Endothelial cell of umbilical vein (primary cell): ENCODE data around the gene EHBP1L1. TPM values are rescaled to one million over a fixed set of nuclear protein-coding genes. Genes with fewer than 3 reads are reported as not detected.

Experiments
- BruUV-seq: library from RNA; stranded (reverse); fragments of 400-500 nt; replicated peaks from 2 replicates; lab custom pipeline; 2021; lab: Mats Ljungman, UMichigan
- CTCF ChIA-PET: fragments of 300-600, 350-600 bp; sonication (Branson Sonifier 250); formaldehyde crosslinking; loops from one replicate; lab custom pipeline; 2021; ENCODE audit warnings: antibody characterized with exemption, inconsistent platforms; lab: Charles Lee
- POLR2A ChIA-PET: fragments of 300-600, 350-600 bp; sonication (Branson Sonifier 250); formaldehyde crosslinking; loops from one replicate; lab custom pipeline; 2021; ENCODE audit warnings: antibody characterized with exemption, inconsistent platforms; lab: Charles Lee
- DNase-seq: peaks from one replicate; pipeline ENCODE4 v3.0.0-alpha.2; 2011; ENCODE audit warnings: low read depth, low spot score
- FAIRE-seq: peaks from 2 replicates; lab custom pipeline; 2011; peaks lifted over from hg19 to GRCh38; lab: Jason Lieb, UNC
- H2AFZ ChIP-seq: 2 replicates; pipeline ENCODE4 v1.6.0; 2012; ENCODE audit warnings: low read depth, low read length, control low read depth, inconsistent platforms
- H3K27ac ChIP-seq: 2 replicates; pipeline ENCODE4 v1.5.1; 2011; ENCODE audit warnings: low read depth, mild to moderate bottlenecking, control low read depth, low read length, moderate library complexity; ENCODE audit not compliant: insufficient read depth
- H3K27me3 ChIP-seq, 2 experiments: 2 replicates each; pipeline versions ENCODE4 v1.6.0 to v1.6.1; 2011; ENCODE audit warnings: low read length in 2 of 2, mixed read lengths in 1 of 2; ENCODE audit not compliant: control insufficient read depth in 2 of 2, insufficient read depth in 2 of 2
- H3K36me3 ChIP-seq, 2 experiments: 2 replicates in 1 of 2; 3 replicates in 1 of 2; pipeline ENCODE4 v1.5.1; 2011; ENCODE audit warnings: low read length in 2 of 2, mild to moderate bottlenecking in 1 of 2, moderate library complexity in 1 of 2; ENCODE audit not compliant: control insufficient read depth in 2 of 2, insufficient read depth in 2 of 2; ENCODE audit errors: extremely low read depth in 1 of 2
- H3K4me1 ChIP-seq: 3 replicates; pipeline ENCODE4 v1.5.1; 2011; ENCODE audit warnings: mild to moderate bottlenecking, low read length; ENCODE audit not compliant: control insufficient read depth, insufficient read depth; ENCODE audit errors: extremely low read depth
- H3K4me2 ChIP-seq: 2 replicates; pipeline ENCODE4 v1.6.1; 2011; ENCODE audit warnings: low read length, control low read depth, mixed read lengths; ENCODE audit not compliant: insufficient read depth
- H3K4me3 ChIP-seq, 3 experiments: fragments of 200-600 bp in 1 of 3; sonication (generic), shearing (Covaris generic) in 1 of 3; replicated peaks in 1 of 3; 2 replicates each; pipeline ENCODE4 v1.5.1; 2011 to 2016; ENCODE audit warnings: control low read depth in 3 of 3, low read length in 3 of 3, mild to moderate bottlenecking in 2 of 3, inconsistent platforms in 1 of 3, low read depth in 1 of 3, moderate library complexity in 1 of 3; ENCODE audit not compliant: insufficient read depth in 1 of 3
- H3K79me2 ChIP-seq: 2 replicates; pipeline ENCODE4 v1.6.0; 2012; ENCODE audit warnings: low read length, inconsistent platforms; ENCODE audit not compliant: control insufficient read depth, insufficient read depth
- H3K9ac ChIP-seq: replicated peaks from 2 replicates; pipeline ENCODE3; 2011; ENCODE audit warnings: low read length, control low read depth; ENCODE audit not compliant: insufficient read depth; ENCODE audit errors: extremely low read depth
- H3K9me1 ChIP-seq: replicated peaks from 3 replicates; pipeline ENCODE4 v1.6.0; 2011; ENCODE audit warnings: mild to moderate bottlenecking, low read length; ENCODE audit not compliant: control insufficient read depth, insufficient read depth; ENCODE audit errors: extremely low read depth
- H3K9me3 ChIP-seq: replicated peaks from 2 replicates; pipeline ENCODE4 v1.5.1; 2012; ENCODE audit warnings: low read length, inconsistent platforms; ENCODE audit not compliant: control insufficient read depth, insufficient read depth
- H4K20me1 ChIP-seq: replicated peaks from 2 replicates; pipeline ENCODE3; 2011; ENCODE audit warnings: mild to moderate bottlenecking, low read length; ENCODE audit not compliant: control insufficient read depth, insufficient read depth; ENCODE audit errors: extremely low read depth
- CTCF ChIP-seq, 2 donors: IDR thresholded peaks; 1 replicate in 1 of 2; 2 replicates in 1 of 2; pipeline ENCODE4 v1.5.1; 2011; ENCODE audit warnings: low read length in 2 of 2, mild to moderate bottlenecking in 2 of 2, moderate library complexity in 2 of 2, control low read depth in 1 of 2, inconsistent platforms in 1 of 2, low read depth in 1 of 2; ENCODE audit not compliant: insufficient read depth in 1 of 2; ENCODE audit errors: extremely low read depth in 1 of 2
- EZH2 ChIP-seq: IDR thresholded peaks from 2 replicates; pipeline ENCODE4 v1.6.1; 2012; ENCODE audit warnings: borderline replicate concordance, low read depth, mild to moderate bottlenecking, moderate library complexity, low read length, inconsistent platforms; ENCODE audit not compliant: severe bottlenecking
- FOS ChIP-seq: IDR thresholded peaks from 2 replicates; pipeline ENCODE4 v1.6.1; 2011; ENCODE audit warnings: mild to moderate bottlenecking, low read length, moderate library complexity, borderline replicate concordance; ENCODE audit not compliant: insufficient read depth
- GATA2 ChIP-seq: IDR thresholded peaks from 2 replicates; pipeline ENCODE4 v1.7.0; 2011; ENCODE audit warnings: low read depth, mild to moderate bottlenecking, moderate library complexity, mixed read lengths, low read length; ENCODE audit not compliant: insufficient read length, insufficient read depth
- JUN ChIP-seq: IDR thresholded peaks from 2 replicates; pipeline ENCODE4 v1.6.1; 2011; ENCODE audit warnings: borderline replicate concordance, low read depth; ENCODE audit not compliant: insufficient read length, insufficient read depth
- MAX ChIP-seq: IDR thresholded peaks from 2 replicates; pipeline ENCODE4 v1.6.1; 2011; ENCODE audit not compliant: insufficient read depth, insufficient read length
- MYC ChIP-seq: IDR thresholded peaks from one replicate; pipeline ENCODE4 v1.6.1; 2011; ENCODE audit warnings: mild to moderate bottlenecking, low read depth, low read length
- POLR2A ChIP-seq: IDR thresholded peaks from 2 replicates; pipeline ENCODE4 v1.6.1; 2012; ENCODE audit warnings: low read depth, mild to moderate bottlenecking, control low read depth, low read length
- POLR2AphosphoS5 ChIP-seq: IDR thresholded peaks from 2 replicates; pipeline ENCODE4 v1.6.1; 2012; ENCODE audit warnings: low read depth, mild to moderate bottlenecking, control low read depth, low read length, moderate library complexity; ENCODE audit not compliant: insufficient read depth
- dilution Hi-C: fragments of 300-500 bp; cut with MboI; formaldehyde crosslinking; loops from one replicate; pipeline ENCODE4 v1.15.0; 2019; ENCODE audit warnings: low sequenced_read_pairs; ENCODE audit not compliant: extremely low pct_ligation_motif_present
- intact Hi-C: fragments of 100-400 bp; cut with micrococcal nuclease; formaldehyde crosslinking; loops from one replicate; pipeline ENCODE4 v1.10.0; 2022
- polyA plus RNA-seq, 4 experiments: library from polyadenylated mRNA; depleted of rRNA in 3 of 4; stranded (reverse) in 3 of 4; unstranded in 1 of 4; fragments of >200 nt; gene quantifications; 2 replicates each; pipeline versions ENCODE4 v1.2.1 to v1.2.3, GENCODE V29; 2011 to 2012; ENCODE audit warnings: missing spikeins in 1 of 4
- total RNA-seq: library from RNA; stranded (reverse); gene quantifications from 2 replicates; pipeline ENCODE4 v1.2.3, GENCODE V29; 2021

The EHBP1L1 gene
- total and polyA plus RNA-seq, 2 donors (not counting 3 experiments of a cell fraction or from before 2014, with no cell fraction given) = 12.7 to 19.7 TPM

- TSS peak; percentile 7 for BruUV-seq
Observed at GRCh38 chr11:65629579-65629978, 53.7 kb downstream of the EHBP1L1 start.

More at GRCh38 chr11:65629579-65629978, 53.7 kb downstream of the EHBP1L1 start:
- intact Hi-C loops = no loop called here
- Histone ChIP-seq H3K4me2 (no peak overlapping the region), H3K36me3 (peaks cover 19 to 61% of the 10 kb centered on the region in 2 experiments), H4K20me1 (no peaks in the 10 kb centered on the region), H3K9me1 (no peaks in the 10 kb centered on the region), H3K27ac (no peak overlapping the region), H3K79me2 (no peaks in the 10 kb centered on the region), H3K4me1 (no peaks in the 10 kb centered on the region), H2AFZ (no peak overlapping the region), H3K27me3 (no peaks in the 10 kb centered on the region), H3K9me3 (no peaks in the 10 kb centered on the region), H3K9ac (no peak overlapping the region), H3K4me3 (no peak overlapping the region)
- ChIA-PET CTCF (interaction anchor here (0.9 kb wide), 1 partner anchor 8 kb away, joined by 4 read pairs; the partner anchor contains the start of gene SIPA1), POLR2A (no interaction called here)
- FAIRE-seq = no peak
- TF ChIP-seq JUN = no peak
- no peak for TF ChIP-seq EZH2
- TF ChIP-seq POLR2A = no peak
- no peak for TF ChIP-seq MAX
- no peak for TF ChIP-seq CTCF (IDR thresholded peaks at IDR 0.05; ENCODE audit: extremely low read depth in 1 of 2, insufficient read depth in 1 of 2, low read depth in 1 of 2, low read length in 2 of 2)
- no peak for TF ChIP-seq POLR2AphosphoS5
- no peak for TF ChIP-seq MYC
- no peak for TF ChIP-seq GATA2
- no peak for TF ChIP-seq FOS
- DNase-seq = no peak
- dilution Hi-C loops = no loop called here
